ENCODE data around the gene ANKRD63. TPM values are rescaled to one million over a fixed set of nuclear protein-coding genes. Genes with fewer than 3 reads are reported as not detected.

The ANKRD63 gene, protein sequence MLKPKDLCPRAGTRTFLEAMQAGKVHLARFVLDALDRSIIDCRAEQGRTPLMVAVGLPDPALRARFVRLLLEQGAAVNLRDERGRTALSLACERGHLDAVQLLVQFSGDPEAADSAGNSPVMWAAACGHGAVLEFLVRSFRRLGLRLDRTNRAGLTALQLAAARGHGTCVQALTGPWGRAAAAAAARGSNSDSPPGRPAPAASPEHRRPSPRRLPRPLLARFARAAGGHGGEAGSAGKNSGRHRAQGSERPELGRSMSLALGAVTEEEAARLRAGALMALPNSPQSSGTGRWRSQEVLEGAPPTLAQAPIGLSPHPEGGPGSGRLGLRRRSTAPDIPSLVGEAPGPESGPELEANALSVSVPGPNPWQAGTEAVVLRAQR
- not detected in 2 replicates for total RNA-seq (2016; rRNA removed; fragmentation: Illumina TruSeq; extraction: Trizol)
- not detected in 2 replicates for total RNA-seq (2016; cell fraction: cytosol; rRNA removed; fragmentation: Illumina TruSeq; extraction: Trizol; ENCODE audit: low read depth)
- not detected in 2 replicates for total RNA-seq (2016; cell fraction: insoluble cytoplasmic fraction; rRNA removed; fragmentation: Illumina TruSeq; extraction: Trizol)
- not detected in 2 replicates for total RNA-seq (2016; cell fraction: membrane; rRNA removed; fragmentation: Illumina TruSeq; extraction: Trizol)
- not detected in 2 replicates for total RNA-seq (2016; cell fraction: nucleus; rRNA removed; fragmentation: Illumina TruSeq; extraction: Trizol)
- polyA plus RNA-seq (2011; rRNA removed) = not detected in 2 replicates
- not detected in 2 replicates for polyA plus RNA-seq (2011; cell fraction: cytosol; rRNA removed)
- polyA plus RNA-seq (2011; cell fraction: nucleus; rRNA removed) = not detected in 2 replicates
- polyA plus RNA-seq (2012) = not detected in 2 replicates
- polyA plus RNA-seq (2016; cell fraction: cytosol; fragmentation: Illumina TruSeq; extraction: Trizol; ENCODE audit: low read depth) = not detected in 2 replicates
- polyA plus RNA-seq (2016; cell fraction: insoluble cytoplasmic fraction; fragmentation: Illumina TruSeq; extraction: Trizol; ENCODE audit: low read depth) = not detected in 2 replicates
- not detected in 2 replicates for polyA plus RNA-seq (2016; cell fraction: membrane; fragmentation: Illumina TruSeq; extraction: Trizol; ENCODE audit: low read depth)
- not detected in 2 replicates for polyA plus RNA-seq (2016; cell fraction: nucleus; fragmentation: Illumina TruSeq; extraction: Trizol; ENCODE audit: insufficient read depth, low read depth)
- polyA minus RNA-seq (2011; rRNA and poly(A)+ RNA removed; ENCODE audit: low replicate concordance) = 0.42 TPM in 1 of 2 replicates, not detected in the other
- not detected in 2 replicates for polyA minus RNA-seq (2011; cell fraction: cytosol; rRNA and poly(A)+ RNA removed)
- not detected in 2 replicates for polyA minus RNA-seq (2011; cell fraction: nucleus; rRNA and poly(A)+ RNA removed)
- percentile 20 among the genes with signal in this experiment for Bru-seq, nascent RNA
- not detected for BruChase-seq, experiment 1, labeled RNA remaining after a 6-hour chase
- not detected for BruChase-seq, experiment 2, labeled RNA remaining after a 2-hour chase
- long read RNA-seq, experiment 1 = 0 reads
- long read RNA-seq, experiment 2 = 0 reads

DNA sequence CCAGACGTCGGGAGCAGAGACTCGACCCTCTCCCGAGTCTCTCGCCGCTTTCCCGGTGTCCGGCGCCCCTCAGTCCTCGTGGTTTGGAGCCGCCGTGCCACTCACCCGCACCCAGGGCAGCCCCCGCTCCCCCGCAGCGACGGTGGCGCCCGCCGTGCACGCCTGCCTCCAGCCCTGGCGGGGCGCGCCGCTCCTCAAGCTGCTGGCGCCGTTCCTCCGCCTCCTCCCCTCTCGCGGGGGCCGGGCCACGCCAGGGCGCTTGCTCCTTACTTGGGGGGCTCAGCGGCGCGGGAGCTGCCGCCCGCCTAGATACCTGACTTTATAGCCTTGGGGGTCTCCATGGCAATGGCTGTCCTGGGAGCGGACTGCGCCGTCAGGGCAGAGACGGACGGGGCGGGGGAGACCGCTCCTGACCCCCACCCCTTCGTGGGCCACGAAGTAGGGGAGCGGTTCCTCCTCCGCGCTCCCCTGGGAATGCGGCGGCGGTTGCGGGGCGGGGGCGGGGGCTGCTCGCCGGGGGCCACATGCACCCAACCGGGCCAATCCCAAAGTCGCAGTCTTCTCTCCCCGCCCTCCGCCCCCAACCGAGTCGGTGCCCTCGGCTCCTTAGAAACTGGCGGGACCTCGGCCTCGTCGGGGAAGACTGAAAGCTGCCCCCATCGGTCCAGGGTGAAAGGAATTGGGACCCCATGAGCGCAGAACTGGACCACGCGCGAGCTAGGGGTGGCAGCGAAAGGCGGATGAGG, at the start of gene ANKRD63:
TSS of gene ANKRD63 (minus strand) at position 196 of the 746 bp plus-strand sequence. CDS start 478 bp downstream, outside the sequence.
- peak; percentile 19 for ATAC-seq
- BruUV-seq (replicated peaks) = no TSS peak
- in situ Hi-C loops (cut with HindIII; ENCODE audit: extremely low pct_ligation_motif_present, low pct_unique_long_range_greater_than_20kb) (no loop called here), intact Hi-C loops (cut with micrococcal nuclease; ENCODE audit: unreplicated experiment) (no loop called here)
- FAIRE-seq = no peak
- Histone ChIP-seq H2AFZ (ENCODE audit: low read length) (no peak within 1 kb of the TSS), H3K4me3 (replicated peaks in 1 of 3; ENCODE audit: insufficient read depth in 1 of 3, low read depth in 2 of 3, low read length in 3 of 3) (peak within 1 kb of the TSS; percentile 49 to 73 (median 54); a peak in 5 of 6 replicates), H3K27ac (ENCODE audit: extremely low read length, insufficient read depth, low read length) (no peak within 1 kb of the TSS), H4K20me1 (ENCODE audit: insufficient read depth, low read length) (no peaks in the 10 kb centered on the region), H3K27me3 (ENCODE audit: control insufficient read depth in 1 of 2, insufficient read depth in 2 of 2, low read length in 2 of 2) (peaks cover 13 to 88% of the 10 kb centered on the region in 2 experiments), H3K4me2 (ENCODE audit: low read depth, low read length) (peak within 1 kb of the TSS; percentile 92), H3K4me1 (ENCODE audit: insufficient read depth, low read length) (peaks cover 7% of the 10 kb centered on the region; the same call in 1 of the 2 replicates), H3K36me3 (replicated peaks in 1 of 2; ENCODE audit: control insufficient read depth in 1 of 2, insufficient read depth in 2 of 2, low read length in 2 of 2) (no peaks in the 10 kb centered on the region), H3K9me3 (ENCODE audit: low read length) (no peaks in the 10 kb centered on the region), H3K9ac (ENCODE audit: insufficient read depth, low read depth, low read length) (no peak within 1 kb of the TSS), H3K79me2 (ENCODE audit: insufficient read depth, low read length) (no peaks in the 10 kb centered on the region)
- 52% methylated on average over 11 of the region's 76 CpGs for WGBS (ENCODE audit: low lambda C conversion rate)
- ChIA-PET POLR2A (no interaction called here), CTCF (ENCODE audit: low intra/inter-chr PET ratio, low total read pairs) (interaction anchor here (1.1 to 1.6 kb wide), 2 partner anchors 9 to 27 kb away, joined by 3 to 6 read pairs; no protein-coding TSS in a partner anchor)
- DNase-seq (ENCODE audit: low spot score) = no peak
- TF ChIP-seq ZNF557 (CRISPR knock-in tag; IDR thresholded peaks at IDR 0.05) (no peak), THYN1 (CRISPR knock-in tag; IDR thresholded peaks at IDR 0.05; ENCODE audit: borderline replicate concordance, low read depth) (no peak), NR1H2 (CRISPR knock-in tag; IDR thresholded peaks at IDR 0.05; ENCODE audit: borderline replicate concordance, low read depth) (0 out of 2 replicates have a peak, but pooled peaks have one; percentile 4)
